A673 (cell line): ENCODE results near the gene ITM2C.

Experiments used
- EZH2 ChIP-seq: fragments of 200-600 bp; sonication (generic); IDR thresholded peaks from 2 replicates; pipeline ENCODE4 v1.6.1; 2017; ENCODE audit warnings: borderline replicate concordance, low read depth, mild to moderate bottlenecking, mixed read lengths, antibody characterized with exemption, low read length; ENCODE audit not compliant: poor library complexity, severe bottlenecking
- TF ChIP-seq, protein P1 (sequence below): fragments of 300-800, 200-600 bp; sonication (generic); conservative IDR thresholded peaks from 2 replicates; pipeline ENCODE4 v1.5.1; 2017; ENCODE audit warnings: low read depth, mild to moderate bottlenecking, antibody characterized with exemption, low read length, moderate library complexity, mixed read lengths

DNA sequence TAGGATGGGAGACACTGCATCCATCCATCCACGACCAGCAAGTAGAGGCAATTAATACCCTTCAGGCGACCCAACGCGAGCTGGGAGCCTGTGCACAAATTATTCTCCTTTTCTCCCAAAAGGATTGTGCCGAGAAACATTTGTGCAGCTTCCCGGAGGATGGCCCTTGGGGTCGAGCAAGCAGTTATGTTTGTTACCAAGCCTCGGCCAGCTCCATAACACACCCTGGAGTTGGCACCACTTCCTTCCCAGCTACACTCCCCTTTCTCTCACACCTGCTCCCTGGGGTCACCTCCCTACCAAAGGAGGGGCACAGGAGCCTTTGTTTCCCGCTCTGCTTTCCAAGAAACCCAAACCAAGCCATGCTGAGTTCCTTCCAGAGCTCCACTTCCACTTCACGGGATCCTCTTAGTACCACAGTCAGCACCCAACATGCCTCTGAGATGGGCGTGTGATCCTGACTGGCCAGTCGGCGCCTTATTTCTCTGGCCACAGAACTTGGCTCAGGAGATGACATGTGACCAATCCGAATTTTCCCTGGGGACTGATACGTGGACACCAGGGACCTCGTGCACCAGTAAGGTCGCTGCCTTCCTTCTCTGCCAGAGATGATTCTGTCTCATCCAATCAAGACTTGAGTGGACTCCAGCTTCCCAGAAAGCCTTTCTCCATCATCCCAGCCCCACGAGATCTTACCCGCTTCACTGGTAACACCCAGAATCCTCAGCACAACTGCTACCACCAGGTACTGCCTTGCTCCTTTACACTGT, 31.8 kb downstream of the ITM2C start:
- TF ChIP-seq, protein P1, sequence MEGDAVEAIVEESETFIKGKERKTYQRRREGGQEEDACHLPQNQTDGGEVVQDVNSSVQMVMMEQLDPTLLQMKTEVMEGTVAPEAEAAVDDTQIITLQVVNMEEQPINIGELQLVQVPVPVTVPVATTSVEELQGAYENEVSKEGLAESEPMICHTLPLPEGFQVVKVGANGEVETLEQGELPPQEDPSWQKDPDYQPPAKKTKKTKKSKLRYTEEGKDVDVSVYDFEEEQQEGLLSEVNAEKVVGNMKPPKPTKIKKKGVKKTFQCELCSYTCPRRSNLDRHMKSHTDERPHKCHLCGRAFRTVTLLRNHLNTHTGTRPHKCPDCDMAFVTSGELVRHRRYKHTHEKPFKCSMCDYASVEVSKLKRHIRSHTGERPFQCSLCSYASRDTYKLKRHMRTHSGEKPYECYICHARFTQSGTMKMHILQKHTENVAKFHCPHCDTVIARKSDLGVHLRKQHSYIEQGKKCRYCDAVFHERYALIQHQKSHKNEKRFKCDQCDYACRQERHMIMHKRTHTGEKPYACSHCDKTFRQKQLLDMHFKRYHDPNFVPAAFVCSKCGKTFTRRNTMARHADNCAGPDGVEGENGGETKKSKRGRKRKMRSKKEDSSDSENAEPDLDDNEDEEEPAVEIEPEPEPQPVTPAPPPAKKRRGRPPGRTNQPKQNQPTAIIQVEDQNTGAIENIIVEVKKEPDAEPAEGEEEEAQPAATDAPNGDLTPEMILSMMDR = no peak
- TF ChIP-seq EZH2 = no peak
